GM12801 (cell line): ENCODE measurements around the gene SERINC3.

Experiments
- TF ChIP-seq, protein P1 (sequence below): IDR thresholded peaks from one replicate; pipeline ENCODE4 v1.5.1; 2011; ENCODE audit warnings: control low read depth; ENCODE audit not compliant: insufficient read length; ENCODE audit errors: extremely low read depth

SERINC3 gene

GRCh38 chr20:44463466-44463865, 58.4 kb downstream of the SERINC3 start:
- TF ChIP-seq, protein P1, sequence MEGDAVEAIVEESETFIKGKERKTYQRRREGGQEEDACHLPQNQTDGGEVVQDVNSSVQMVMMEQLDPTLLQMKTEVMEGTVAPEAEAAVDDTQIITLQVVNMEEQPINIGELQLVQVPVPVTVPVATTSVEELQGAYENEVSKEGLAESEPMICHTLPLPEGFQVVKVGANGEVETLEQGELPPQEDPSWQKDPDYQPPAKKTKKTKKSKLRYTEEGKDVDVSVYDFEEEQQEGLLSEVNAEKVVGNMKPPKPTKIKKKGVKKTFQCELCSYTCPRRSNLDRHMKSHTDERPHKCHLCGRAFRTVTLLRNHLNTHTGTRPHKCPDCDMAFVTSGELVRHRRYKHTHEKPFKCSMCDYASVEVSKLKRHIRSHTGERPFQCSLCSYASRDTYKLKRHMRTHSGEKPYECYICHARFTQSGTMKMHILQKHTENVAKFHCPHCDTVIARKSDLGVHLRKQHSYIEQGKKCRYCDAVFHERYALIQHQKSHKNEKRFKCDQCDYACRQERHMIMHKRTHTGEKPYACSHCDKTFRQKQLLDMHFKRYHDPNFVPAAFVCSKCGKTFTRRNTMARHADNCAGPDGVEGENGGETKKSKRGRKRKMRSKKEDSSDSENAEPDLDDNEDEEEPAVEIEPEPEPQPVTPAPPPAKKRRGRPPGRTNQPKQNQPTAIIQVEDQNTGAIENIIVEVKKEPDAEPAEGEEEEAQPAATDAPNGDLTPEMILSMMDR, result no peak

- TF ChIP-seq, protein P1, result no peak
Measured at GRCh38 chr20:44461803-44462174, 60.1 kb downstream of the SERINC3 start.

- TF ChIP-seq, protein P1, result no peak
Measured at GRCh38 chr20:44461142-44461802, 60.6 kb downstream of the SERINC3 start.

DNA sequence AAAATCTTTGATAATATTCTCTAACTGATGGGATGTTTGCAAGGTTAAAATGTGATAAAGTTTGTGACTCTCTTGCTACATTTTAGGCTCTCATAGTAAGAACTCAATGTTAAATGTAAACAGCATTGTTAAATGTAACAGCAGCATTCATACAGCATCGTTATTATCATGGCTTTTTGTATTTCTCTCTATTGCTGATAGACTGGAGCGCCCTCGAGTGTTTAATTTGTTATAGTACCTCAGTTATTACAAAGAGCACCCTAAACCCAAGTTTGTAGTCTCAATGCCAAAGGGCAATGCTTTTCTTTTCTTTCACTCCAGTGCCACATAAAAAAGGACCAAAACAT, 61.1 kb downstream of the SERINC3 start:
- TF ChIP-seq, protein P1, result no peak

DNA sequence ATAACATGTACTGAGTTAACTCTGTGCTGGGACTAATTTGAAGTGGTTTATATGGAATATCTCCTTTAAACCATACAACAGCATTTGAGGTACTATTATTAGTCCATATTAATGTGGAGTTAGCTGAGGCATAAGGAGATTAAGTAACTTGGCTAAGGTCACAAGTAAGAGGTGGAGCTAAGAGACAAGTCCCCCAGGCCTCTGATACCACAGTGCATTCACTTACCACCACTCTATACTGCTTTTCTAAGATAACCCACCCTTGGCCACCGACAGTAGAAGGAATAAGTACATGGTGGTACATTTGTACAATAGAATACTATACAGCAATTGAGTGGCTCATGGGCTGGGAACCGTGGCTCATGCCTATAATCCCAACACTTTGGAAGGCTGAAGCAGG, 62.6 kb downstream of the SERINC3 start:
- TF ChIP-seq, protein P1, result no peak

DNA sequence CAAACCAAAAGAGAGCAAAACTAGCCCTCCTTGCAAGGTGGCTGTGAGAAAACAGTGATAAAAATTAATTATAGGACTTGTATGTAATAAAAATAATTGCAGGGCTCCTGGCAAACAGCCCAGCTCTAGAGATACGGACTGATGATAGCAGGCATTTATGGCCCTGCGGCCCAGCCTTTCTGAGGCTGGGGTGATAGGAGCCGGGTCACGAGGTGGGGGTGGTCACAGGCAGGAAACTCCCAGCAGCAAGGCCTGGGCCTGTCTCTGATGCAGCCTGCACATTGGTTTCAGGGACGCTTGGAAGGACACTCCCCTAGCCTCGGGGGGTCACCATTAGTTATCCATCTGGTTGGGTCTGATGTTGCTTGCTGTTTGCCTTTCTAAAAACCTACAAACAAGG, 64.9 kb downstream of the SERINC3 start:
- TF ChIP-seq, protein P1, result no peak

- TF ChIP-seq, protein P1, result no peak
Measured at GRCh38 chr20:44456611-44457010, 65.3 kb downstream of the SERINC3 start.
